Measurements from ENCODE around the gene CRY2. TPM values are rescaled to one million over a fixed set of nuclear protein-coding genes. Genes with fewer than 3 reads are reported as not detected.
"Not testable (repeated sequence)": the region's sequence is repeated elsewhere in the genome, so short reads cannot be mapped to it uniquely, and the experiment has no call there.

The CRY2 gene
- total RNA-seq, 1 donor from 2014 or later, result 69.8 TPM

- DNase-seq (ENCODE audit: missing footprints) (peak; percentile 11), ATAC-seq (no peak)
- intact Hi-C loops (cut with DNase I), result no loop called here
Observed at GRCh38 chr11:45886816-45887520, 39.7 kb downstream of the CRY2 start.

GRCh38 chr11:45887587-45887986 lies 40.3 kb downstream of the CRY2 start:
- intact Hi-C loops (cut with DNase I), result no loop called here
- DNase-seq (ENCODE audit: missing footprints) (peak; percentile 27), ATAC-seq (no peak)

DNA sequence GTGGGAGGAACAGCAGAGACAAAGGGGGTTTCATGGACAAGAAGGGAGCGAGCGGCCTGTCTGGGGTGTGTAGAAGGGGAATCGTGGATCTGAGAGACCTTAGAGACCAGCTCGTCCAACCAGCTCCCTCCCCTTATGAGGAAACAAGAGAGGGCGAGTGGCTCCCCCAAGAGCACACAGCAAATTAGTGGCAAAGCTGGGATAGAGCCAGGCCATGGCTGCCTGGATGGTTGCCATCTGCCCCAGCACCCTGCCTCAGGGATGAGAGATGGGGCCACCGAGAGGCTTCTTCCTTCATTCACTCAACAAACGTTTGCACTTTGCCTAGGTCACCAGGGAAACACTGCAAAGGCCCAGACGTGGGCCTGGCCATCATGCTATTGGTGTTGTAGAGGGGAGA lies 42.3 kb downstream of the CRY2 start:
- ATAC-seq, result no peak
- intact Hi-C loops (cut with DNase I), result no loop called here
- DNase-seq (ENCODE audit: missing footprints), result peak; percentile 37

DNA sequence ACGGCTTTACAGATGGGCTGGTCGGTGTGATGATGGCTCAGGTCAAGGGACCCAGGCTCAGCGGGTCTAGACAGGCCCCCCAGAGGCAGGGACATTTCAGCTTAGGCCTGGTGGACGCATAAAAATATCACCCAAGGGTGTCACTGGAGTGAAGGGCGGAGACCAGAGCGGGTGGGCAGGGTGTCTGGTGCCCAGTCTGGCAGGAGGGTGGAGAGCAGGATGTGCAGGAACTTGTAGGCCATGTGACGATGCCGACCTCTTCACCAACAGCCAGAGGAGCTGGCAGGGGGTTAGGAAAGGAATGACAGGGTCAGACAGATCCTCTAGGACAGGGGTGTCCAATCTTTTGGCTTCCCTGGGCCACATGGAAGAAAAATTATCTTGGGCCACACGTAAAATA lies 42.7 kb downstream of the CRY2 start:
- intact Hi-C loops (cut with DNase I), result no loop called here
- no peak for DNase-seq (ENCODE audit: missing footprints)

DNA sequence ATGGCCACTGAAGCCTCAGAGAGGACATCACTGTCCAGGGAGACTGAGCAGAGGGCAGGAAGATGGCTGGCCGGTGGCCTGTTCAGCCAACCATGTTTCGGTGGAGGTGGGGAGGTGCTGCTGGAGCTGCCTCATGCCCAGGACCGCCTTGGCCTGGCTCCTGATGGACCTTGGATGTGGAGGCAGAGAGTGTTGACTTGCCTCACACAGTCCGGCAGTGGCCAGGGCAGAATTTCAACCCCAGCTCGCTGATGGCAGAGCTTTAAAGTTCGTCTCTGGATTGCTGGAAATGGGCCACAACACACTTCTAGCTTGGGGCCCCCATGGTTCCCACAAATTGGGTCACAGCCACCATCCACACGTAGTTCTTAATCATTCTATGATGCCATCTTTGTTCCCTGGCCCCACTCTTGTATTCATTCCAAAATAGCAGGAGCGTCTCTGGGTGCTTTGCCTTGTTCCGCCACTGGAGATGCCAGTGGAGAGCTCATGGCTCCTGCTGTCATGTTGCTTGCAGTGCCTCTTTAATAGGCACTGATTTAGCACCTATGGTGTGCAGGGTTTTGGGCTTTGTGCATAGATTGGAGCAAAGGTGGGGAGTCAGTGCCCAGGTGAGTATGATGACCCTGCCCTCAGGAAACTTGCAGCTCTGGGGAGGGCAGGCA lies 43.7 kb downstream of the CRY2 start:
- ATAC-seq, result no peak
- intact Hi-C loops (cut with DNase I), result no loop called here
- DNase-seq (ENCODE audit: missing footprints), result peak; percentile 55

More for the DNA sequence above, 42.7 kb downstream of the CRY2 start:
- ATAC-seq, result no peak

DNA sequence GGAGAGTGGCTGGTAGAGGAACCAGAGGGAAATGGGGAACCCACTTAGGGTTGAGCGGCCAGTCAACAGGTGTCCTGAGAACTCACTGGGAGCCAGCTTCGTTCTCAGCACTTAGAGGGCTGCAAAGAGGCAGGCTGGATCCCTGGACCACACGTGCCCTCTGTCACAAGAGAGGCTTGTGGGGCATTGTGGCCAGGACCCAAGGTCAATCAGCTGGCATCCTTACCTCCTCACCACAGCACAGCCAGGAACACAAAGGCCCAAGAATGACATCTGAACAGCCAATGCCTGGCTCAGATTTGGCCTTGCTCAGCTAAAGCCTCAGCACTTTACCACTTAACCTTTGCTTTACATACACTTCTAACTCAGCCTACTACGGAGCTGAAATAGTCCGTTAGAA lies 45.6 kb downstream of the CRY2 start:
- ATAC-seq (peak; percentile 30), DNase-seq (ENCODE audit: missing footprints) (peak; percentile 34)
- intact Hi-C loops (cut with DNase I), result no loop called here

DNA sequence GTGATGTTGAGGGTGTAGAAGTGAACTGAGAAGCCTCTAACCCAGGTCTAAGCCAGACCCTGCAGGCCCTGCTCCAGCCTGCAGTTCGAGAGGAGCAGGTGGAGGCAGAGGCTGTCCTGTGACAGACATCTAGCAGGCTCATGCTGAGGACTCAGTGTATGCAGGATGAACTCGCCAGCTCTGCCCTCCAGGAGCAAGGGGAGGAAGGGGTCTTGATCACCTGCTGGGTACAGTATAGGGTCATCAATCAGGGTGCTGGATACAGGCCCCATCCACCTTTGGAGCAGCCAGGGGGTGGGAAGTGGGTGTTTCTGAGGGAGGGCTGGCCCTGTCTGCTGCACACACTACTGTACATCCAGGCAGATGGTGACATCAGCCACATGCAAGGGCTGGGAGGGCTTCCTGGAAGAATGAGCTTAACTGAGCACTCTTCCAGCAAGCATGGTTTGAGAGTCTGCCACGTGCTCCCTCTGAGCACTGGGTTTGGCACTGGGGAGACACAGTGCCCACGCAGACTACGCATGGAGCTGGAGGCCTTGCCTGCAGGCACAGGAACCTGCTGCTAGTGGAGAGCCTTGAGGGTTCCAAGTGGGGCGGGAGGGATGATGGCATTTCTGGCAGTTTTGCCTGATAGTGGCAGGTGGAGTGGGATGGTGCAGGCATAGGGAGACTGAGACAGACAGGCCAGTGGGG lies 47.4 kb downstream of the CRY2 start:
- DNase-seq (ENCODE audit: missing footprints), result peak; percentile 59
- no peak for ATAC-seq
- intact Hi-C loops (cut with DNase I), result no loop called here

GRCh38 chr11:45895553-45896259 lies 48.4 kb downstream of the CRY2 start:
- DNase-seq (ENCODE audit: missing footprints), result peak; percentile 39
- ATAC-seq, result no peak
- intact Hi-C loops (cut with DNase I), result no loop called here

GRCh38 chr11:45896422-45896984 lies 49.2 kb downstream of the CRY2 start:
- intact Hi-C loops (cut with DNase I), result no loop called here
- ATAC-seq (no peak), DNase-seq (ENCODE audit: missing footprints) (peak; percentile 50)

DNA sequence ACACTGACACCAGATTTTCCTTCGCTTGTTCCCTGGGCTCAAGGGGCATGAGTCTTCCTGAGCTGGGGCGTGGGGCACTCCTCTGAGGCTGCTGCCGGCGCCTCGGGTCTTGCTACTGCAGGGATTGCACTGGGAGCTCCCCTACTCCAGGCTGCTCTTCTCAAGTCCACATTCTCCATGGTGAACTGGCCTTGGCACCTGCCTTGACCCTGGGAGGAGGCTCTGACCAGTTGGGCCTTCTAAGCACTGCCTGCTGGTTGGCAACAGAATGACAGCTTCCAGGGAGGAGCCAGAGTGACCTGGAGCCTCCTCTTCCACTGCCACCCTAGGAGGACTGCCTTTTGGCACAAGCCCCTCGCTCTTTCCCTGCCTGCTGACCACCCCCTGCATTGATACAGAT lies 50.3 kb downstream of the CRY2 start:
- intact Hi-C loops (cut with DNase I), result no loop called here
- no peak for DNase-seq (ENCODE audit: missing footprints)
- ATAC-seq, result no peak

DNA sequence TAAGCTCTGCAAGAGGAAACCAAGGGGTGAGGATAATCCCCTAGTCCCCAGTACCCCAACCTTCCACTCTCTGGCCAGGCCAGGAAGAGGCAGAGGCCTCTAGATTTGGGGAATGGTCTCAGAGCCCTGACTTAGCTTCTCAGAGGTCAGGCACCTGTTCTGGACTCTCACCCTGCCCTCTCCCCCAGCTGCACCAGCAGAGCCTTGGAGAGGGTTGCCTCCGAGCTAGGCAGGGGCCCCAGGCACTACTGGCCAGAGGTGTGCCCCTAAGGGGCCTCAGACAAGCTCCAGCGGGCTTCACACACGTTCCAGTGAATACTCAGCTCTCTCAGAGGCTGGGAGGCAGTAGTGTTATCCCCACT lies 51.8 kb downstream of the CRY2 start:
- intact Hi-C loops (cut with DNase I), result no loop called here
- DNase-seq (ENCODE audit: missing footprints), result no peak
- ATAC-seq, result no peak

GRCh38 chr11:45899448-45900174 lies 52.3 kb downstream of the CRY2 start:
- peak; percentile 89 for ATAC-seq
- peak; percentile 93 for DNase-seq (ENCODE audit: missing footprints)
- intact Hi-C loops (cut with DNase I), result no loop called here

DNA sequence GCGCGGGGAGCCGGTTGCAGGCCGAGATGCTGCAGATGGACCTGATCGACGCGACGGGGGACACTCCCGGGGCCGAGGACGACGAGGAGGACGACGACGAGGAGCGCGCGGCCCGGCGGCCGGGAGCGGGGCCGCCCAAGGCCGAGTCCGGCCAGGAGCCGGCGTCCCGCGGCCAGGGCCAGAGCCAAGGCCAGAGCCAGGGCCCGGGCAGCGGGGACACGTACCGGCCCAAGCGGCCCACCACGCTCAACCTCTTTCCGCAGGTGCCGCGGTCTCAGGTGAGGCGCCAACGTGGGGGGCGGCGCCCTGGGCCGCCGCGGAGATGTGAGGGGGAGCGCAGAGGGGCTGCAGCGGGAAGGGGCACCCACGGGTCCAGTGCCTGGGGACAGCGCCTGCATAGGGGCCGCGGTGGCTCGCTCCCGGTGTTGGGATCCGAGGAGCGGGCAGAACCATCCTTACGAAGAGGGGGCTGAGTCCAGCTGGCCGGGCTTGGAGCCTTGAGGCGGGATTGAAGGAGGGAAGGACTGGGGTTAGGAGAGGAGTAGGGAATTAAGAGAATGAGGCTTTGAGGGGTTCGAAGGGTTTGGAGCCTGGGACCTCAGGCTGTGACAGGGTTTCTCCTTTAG lies 53.0 kb downstream of the CRY2 start:
- DNase-seq (ENCODE audit: missing footprints) (peak; percentile 67), ATAC-seq (peak; percentile 6)
- intact Hi-C loops (cut with DNase I), result not testable (repeated sequence)

DNA sequence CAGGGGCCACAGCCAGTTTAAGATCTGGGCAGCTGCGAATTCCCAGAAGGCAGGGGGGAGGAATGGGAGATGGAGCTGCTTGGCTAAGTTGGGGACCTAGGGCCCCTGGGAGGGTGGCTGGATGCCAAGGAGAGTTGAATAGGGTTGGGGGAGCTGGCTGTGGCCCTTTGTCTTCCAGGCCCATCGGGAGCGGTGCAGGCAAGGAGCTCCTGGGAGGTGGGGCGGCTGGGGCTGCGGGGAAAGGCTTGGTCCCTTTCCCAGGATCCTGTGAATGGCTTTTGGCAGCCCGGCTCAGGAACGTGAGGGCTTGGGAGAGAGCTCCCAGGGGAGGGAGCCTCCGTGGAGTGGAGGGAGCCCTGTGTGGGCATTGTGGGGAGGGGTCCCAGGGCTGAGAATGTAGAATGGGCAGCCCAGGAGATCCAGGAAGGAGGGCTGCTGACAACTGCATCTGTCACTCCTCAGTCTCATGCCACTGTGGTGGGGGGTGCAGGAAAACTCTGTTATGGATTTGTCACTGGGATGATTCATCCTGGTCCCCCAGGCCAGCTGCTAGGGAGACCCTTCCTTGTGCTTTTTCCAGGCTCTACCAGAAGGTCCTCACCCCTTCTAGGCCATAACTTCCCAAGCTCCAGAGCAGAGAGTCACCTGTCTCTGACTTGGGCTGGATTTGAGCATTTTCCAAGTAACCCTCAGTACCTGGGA lies 53.8 kb downstream of the CRY2 start:
- intact Hi-C loops (cut with DNase I), result no loop called here
- DNase-seq (ENCODE audit: missing footprints), result peak; percentile 72
- no peak for ATAC-seq

DNA sequence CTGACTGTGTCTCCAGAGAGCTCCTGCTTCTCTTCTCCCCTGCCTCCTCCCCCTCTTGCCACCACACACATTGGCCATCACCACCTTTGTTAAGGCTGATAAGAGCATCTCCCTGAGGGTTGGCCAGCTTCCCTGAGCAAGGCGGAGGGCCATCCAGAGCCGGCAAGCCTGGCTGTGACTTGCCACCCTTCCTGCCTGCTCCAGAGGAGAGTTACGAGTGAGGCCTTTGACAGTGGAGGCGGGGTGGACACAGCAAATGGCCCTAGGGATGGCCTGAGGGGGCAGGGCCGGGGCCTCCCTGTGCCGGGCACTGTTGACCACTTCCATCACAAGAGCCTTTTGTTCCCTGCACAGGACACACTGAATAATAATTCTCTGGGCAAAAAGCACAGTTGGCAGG lies 54.4 kb downstream of the CRY2 start:
- ATAC-seq (no peak), DNase-seq (ENCODE audit: missing footprints) (peak; percentile 28)
- intact Hi-C loops (cut with DNase I), result no loop called here

DNA sequence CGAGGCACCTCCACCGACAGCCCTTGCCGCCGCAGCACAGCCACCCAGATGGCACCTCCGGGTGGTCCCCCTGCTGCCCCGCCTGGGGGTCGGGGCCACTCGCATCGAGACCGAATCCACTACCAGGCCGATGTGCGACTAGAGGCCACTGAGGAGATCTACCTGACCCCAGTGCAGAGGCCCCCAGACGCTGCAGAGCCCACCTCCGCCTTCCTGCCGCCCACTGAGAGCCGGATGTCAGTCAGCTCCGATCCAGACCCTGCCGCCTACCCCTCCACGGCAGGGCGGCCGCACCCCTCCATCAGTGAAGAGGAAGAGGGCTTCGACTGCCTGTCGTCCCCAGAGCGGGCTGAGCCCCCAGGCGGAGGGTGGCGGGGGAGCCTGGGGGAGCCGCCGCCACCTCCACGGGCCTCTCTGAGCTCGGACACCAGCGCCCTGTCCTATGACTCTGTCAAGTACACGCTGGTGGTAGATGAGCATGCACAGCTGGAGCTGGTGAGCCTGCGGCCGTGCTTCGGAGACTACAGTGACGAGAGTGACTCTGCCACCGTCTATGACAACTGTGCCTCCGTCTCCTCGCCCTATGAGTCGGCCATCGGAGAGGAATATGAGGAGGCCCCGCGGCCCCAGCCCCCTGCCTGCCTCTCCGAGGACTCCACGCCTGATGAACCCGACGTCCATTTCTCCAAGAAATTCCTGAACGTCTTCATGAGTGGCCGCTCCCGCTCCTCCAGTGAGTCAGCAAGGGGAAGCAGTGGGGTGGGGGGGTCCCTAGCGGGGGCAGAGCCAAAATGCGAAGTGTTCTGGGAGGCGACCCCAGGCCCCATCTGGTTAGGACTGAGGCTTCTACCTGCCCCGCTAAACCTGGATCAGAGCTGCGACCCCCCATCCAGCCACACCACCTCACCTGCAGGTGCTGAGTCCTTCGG lies 55.4 kb downstream of the CRY2 start:
- intact Hi-C loops (cut with DNase I), result no loop called here
- DNase-seq (ENCODE audit: missing footprints), result peak; percentile 61

More for the DNA sequence above, 55.4 kb downstream of the CRY2 start:
- ATAC-seq, result no peak
